ENCODE results near the gene IL4R. TPM values are rescaled to one million over a fixed set of nuclear protein-coding genes. Genes with fewer than 3 reads are reported as not detected.

The IL4R gene
- total RNA-seq, 4 donors from 2014 or later: 19.2 to 43.3 (median 39.3) TPM

DNA sequence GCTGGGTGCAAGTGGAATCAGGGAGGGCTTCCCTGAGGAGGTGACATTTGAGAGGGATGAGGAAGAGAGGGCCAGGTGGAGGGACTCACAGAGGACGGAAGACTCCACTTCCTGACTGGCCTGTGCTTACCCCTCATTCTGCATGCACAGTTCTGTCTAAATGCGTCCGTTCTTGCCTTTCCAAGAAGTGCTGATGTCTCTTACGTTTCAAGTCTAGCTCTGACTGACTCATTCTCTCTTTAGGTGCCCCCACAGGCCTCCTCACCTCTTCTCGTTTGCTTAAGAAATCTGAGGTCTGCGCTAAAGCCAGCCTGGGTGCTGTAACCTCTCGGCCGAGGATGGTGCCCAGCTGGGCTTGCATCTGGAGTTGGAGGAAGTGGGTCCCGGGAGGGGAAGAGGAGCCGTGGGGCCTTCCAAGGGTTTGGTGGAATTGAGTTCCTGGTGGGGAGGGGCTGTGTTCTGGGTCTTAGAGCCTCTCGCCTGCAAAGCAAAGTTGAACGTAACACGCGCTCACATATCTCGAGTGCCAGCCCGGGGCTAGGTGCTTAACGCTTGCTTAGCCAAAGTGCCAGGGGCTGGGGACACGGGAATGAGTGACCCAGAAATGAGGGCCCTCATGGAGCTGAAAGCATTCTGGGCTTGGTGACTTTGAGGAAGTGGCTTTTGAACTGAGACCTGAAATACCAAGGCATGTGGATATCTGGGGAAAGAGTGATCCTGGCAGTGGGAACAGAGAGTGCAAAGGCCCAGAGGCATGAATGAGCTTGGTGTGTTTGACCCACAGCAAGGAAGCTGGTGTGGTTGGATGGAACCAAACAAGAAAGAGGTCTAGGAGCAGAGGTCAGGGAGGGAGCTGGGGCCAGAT lies 4.8 kb downstream of the IL4R start:
- Histone ChIP-seq H3K27me3 (peaks cover 0 to 2% of the 10 kb centered on the region in 2 donors), H3K4me1 (peaks cover 0 to 56% (median 29%) of the 10 kb centered on the region in 4 donors), H3K27ac (peak overlapping the region in 3 of 4 donors; percentile 45 to 65 (median 55)), H3K9me3 (no peaks in the 10 kb centered on the region), H3K4me3 (no peak overlapping the region), H3K36me3 (no peaks in the 10 kb centered on the region)
- DNase-seq (ENCODE audit: low spot score in 2 of 2): no peak
- WGBS, 2 donors: 57 to 60% methylated on average over 18 of the region's 18 CpGs
- TF ChIP-seq, protein P1, sequence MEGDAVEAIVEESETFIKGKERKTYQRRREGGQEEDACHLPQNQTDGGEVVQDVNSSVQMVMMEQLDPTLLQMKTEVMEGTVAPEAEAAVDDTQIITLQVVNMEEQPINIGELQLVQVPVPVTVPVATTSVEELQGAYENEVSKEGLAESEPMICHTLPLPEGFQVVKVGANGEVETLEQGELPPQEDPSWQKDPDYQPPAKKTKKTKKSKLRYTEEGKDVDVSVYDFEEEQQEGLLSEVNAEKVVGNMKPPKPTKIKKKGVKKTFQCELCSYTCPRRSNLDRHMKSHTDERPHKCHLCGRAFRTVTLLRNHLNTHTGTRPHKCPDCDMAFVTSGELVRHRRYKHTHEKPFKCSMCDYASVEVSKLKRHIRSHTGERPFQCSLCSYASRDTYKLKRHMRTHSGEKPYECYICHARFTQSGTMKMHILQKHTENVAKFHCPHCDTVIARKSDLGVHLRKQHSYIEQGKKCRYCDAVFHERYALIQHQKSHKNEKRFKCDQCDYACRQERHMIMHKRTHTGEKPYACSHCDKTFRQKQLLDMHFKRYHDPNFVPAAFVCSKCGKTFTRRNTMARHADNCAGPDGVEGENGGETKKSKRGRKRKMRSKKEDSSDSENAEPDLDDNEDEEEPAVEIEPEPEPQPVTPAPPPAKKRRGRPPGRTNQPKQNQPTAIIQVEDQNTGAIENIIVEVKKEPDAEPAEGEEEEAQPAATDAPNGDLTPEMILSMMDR (IDR thresholded peaks at IDR 0.05): no peak
- TF ChIP-seq EP300 (IDR thresholded peaks at IDR 0.05): no peak
- TF ChIP-seq POLR2A (IDR thresholded peaks at IDR 0.05): no peak

DNA sequence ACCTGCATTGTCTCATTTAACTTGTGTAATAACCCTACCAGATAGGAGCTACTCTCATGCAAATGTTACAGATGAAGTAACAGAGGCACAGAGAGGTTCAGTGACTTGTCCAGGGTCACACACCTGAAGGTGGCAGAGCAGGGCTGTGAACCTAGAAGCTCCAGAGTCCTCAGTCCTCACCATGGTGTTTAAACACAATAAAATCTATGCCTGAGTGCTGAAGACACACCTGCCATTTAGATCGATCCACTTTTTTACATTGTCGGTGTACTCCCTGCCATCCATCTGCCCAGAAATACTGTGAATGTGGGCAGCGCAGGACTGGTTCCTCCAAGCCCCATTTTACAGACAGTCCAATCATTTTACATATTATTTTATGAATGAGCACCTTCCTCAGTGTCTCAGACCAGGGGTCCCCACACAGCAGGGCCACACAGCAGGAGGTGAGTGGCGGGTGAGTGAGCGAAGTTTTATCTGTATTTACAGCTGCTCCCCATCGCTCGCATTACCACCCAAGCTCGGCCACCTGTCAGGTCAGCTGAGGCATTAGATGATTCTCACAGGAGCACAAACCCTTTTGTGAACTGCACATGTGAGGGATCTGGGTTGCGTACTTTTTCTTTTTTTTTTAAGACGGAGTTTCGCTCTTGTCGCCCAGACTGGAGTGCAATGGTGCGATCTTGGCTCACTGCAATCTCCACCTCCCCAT lies 5.6 kb downstream of the IL4R start:
- no peaks in the 10 kb centered on the region for H3K27me3 ChIP-seq
- WGBS, 2 donors: 92 to 96% methylated on average over 13 of the region's 13 CpGs
- no peaks in the 10 kb centered on the region for H3K9me3 ChIP-seq
- no peak overlapping the region for H3K4me3 ChIP-seq
- H3K4me1 ChIP-seq: peaks cover 0 to 49% (median 27%) of the 10 kb centered on the region in 4 donors
- DNase-seq (ENCODE audit: low spot score in 2 of 2): no peak
- H3K36me3 ChIP-seq: no peaks in the 10 kb centered on the region
- H3K27ac ChIP-seq: peak overlapping the region in 3 of 4 donors; percentile 45 to 65 (median 55)
- TF ChIP-seq POLR2A (IDR thresholded peaks at IDR 0.05) (no peak), EP300 (IDR thresholded peaks at IDR 0.05) (no peak)
- TF ChIP-seq, protein P1 (IDR thresholded peaks at IDR 0.05): no peak

DNA sequence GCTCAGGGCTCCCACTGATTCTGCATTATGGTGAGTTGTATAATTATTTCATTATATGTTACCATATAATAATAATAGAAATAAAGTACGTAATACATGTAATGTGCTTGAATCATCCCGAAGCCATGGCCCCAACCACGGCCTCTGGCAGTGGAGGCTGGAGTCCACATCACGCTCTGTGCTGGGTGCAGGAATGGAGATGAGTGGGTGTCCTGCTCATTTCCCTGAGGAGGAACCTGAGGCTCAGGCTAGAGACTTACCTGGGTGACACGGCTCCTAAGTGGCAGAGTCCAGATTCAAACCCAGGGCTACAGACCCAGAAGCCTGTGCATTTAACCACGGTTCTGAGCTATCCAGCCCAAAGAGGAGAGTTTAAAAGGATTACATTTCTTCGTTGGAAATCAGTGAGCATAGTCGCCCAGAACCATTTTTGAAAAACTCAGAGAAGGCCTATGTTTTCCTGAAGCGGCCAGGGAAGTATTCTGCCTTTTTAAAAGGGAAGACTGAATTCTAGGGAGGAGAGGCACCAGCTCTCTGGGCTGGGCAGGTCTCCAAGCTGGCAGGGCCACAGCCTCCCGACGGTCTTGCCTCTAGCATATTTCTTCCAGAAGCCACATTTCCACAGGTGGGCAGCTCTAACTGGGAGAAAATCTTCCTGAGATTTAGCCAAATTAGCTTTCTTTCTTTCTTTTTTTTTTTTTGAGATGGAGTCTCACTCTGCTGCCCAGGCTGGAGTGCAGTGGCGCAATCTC lies 6.7 kb downstream of the IL4R start:
- Histone ChIP-seq H3K9me3 (no peaks in the 10 kb centered on the region), H3K27ac (peak overlapping the region in 3 of 4 donors; percentile 12 to 46 (median 43)), H3K27me3 (no peaks in the 10 kb centered on the region), H3K4me3 (no peak overlapping the region), H3K36me3 (no peaks in the 10 kb centered on the region), H3K4me1 (peaks cover 0 to 40% (median 21%) of the 10 kb centered on the region in 4 donors)
- 84 to 88% methylated on average over 12 of the region's 12 CpGs for WGBS, 2 donors
- TF ChIP-seq, protein P1 (IDR thresholded peaks at IDR 0.05): no peak
- TF ChIP-seq EP300 (IDR thresholded peaks at IDR 0.05) (no peak), POLR2A (IDR thresholded peaks at IDR 0.05) (no peak)
- DNase-seq (ENCODE audit: low spot score in 2 of 2): no peak

DNA sequence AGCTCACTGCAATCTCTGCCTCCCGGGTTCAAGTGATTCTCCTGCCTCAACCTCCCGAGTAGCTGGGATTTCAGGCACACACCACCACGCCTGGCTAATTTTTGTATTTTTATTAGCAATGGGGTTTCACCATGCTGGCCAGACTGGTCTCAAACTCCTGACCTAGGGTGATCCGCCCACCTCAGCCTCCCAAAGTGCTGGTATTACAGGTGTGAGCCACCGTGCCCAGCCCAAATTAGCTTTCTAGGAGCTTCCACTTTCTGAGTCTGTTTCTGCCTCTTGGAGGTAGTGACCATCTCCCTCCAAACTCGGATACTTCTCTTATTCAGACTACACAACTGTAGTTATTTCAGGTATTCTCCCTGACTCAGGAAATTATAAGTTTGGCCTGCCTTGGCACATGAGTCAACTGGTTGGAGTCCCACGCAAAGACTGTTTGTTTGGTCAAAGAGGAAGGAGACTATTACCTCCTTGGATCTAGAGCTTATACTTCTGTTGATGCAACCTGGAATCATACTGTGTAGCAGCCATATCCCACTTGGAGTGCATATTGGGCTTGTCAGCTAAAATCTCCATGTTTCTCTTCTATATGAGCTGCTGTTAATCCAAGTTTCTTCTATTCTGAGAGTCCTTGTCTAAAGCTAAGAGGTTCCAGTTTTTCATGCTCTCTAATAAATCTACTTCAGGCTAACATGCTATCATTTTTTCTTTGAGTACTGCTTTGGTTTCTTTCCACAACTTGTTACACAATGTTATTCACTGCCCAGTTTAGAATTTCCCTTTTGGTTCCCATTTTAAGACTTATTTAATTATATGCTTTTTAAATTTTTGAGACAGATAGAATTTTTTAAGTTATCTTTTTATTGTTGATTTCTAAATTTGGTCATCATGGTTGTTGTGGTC lies 7.5 kb downstream of the IL4R start:
- no peaks in the 10 kb centered on the region for H3K36me3 ChIP-seq
- peaks cover 0 to 36% (median 18%) of the 10 kb centered on the region in 4 donors for H3K4me1 ChIP-seq
- TF ChIP-seq EP300 (IDR thresholded peaks at IDR 0.05): no peak
- TF ChIP-seq, protein P1 (IDR thresholded peaks at IDR 0.05): no peak
- TF ChIP-seq POLR2A (IDR thresholded peaks at IDR 0.05): no peak
- no peaks in the 10 kb centered on the region for H3K27me3 ChIP-seq
- H3K27ac ChIP-seq: peak overlapping the region in 3 of 4 donors; percentile 12 to 46 (median 43)
- DNase-seq (ENCODE audit: low spot score in 2 of 2): no peak
- no peaks in the 10 kb centered on the region for H3K9me3 ChIP-seq
- H3K4me3 ChIP-seq: no peak overlapping the region
- 84 to 92% methylated on average over 7 of the region's 7 CpGs for WGBS, 2 donors
